ENCODE results near the gene HDAC10. TPM values are rescaled to one million over a fixed set of nuclear protein-coding genes. Genes with fewer than 3 reads are reported as not detected.

Gene HDAC10
- total RNA-seq, 1 experiment from 2014 or later, result 52.9 TPM

GRCh38 chr22:50220603-50221409 is 30.3 kb downstream of the HDAC10 start:
- H3K4me1 Mint-ChIP-seq (ENCODE audit: low read depth, unreplicated experiment), result no peaks in the 10 kb centered on the region
- no peak for DNase-seq
- H3K36me3 Mint-ChIP-seq (ENCODE audit: insufficient read depth, unreplicated experiment), result peaks cover 75% of the 10 kb centered on the region
- no TSS peak for BruUV-seq (replicated peaks)
- H3K27me3 Mint-ChIP-seq (ENCODE audit: unreplicated experiment), result no peaks in the 10 kb centered on the region
- CTCF ChIA-PET, result no interaction called here
- no peak overlapping the region for H3K4me3 Mint-ChIP-seq (ENCODE audit: low read depth, unreplicated experiment)
- TF ChIP-seq, protein P1, sequence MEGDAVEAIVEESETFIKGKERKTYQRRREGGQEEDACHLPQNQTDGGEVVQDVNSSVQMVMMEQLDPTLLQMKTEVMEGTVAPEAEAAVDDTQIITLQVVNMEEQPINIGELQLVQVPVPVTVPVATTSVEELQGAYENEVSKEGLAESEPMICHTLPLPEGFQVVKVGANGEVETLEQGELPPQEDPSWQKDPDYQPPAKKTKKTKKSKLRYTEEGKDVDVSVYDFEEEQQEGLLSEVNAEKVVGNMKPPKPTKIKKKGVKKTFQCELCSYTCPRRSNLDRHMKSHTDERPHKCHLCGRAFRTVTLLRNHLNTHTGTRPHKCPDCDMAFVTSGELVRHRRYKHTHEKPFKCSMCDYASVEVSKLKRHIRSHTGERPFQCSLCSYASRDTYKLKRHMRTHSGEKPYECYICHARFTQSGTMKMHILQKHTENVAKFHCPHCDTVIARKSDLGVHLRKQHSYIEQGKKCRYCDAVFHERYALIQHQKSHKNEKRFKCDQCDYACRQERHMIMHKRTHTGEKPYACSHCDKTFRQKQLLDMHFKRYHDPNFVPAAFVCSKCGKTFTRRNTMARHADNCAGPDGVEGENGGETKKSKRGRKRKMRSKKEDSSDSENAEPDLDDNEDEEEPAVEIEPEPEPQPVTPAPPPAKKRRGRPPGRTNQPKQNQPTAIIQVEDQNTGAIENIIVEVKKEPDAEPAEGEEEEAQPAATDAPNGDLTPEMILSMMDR (IDR thresholded peaks at IDR 0.05; ENCODE audit: unreplicated experiment), result no peak
- no peak overlapping the region for H3K27ac Mint-ChIP-seq (ENCODE audit: unreplicated experiment)
- no peaks in the 10 kb centered on the region for H3K9me3 Mint-ChIP-seq (ENCODE audit: low read depth, unreplicated experiment)
- intact Hi-C loops (cut with micrococcal nuclease; ENCODE audit: unreplicated experiment), result no loop called here

GRCh38 chr22:50219800-50220602 is 31.1 kb downstream of the HDAC10 start:
- no peak for DNase-seq
- H3K36me3 Mint-ChIP-seq (ENCODE audit: insufficient read depth, unreplicated experiment), result peaks cover 80% of the 10 kb centered on the region
- no peak overlapping the region for H3K27ac Mint-ChIP-seq (ENCODE audit: unreplicated experiment)
- BruUV-seq (replicated peaks), result no TSS peak
- H3K4me1 Mint-ChIP-seq (ENCODE audit: low read depth, unreplicated experiment), result peaks cover 3% of the 10 kb centered on the region
- no peak overlapping the region for H3K4me3 Mint-ChIP-seq (ENCODE audit: low read depth, unreplicated experiment)
- no peaks in the 10 kb centered on the region for H3K27me3 Mint-ChIP-seq (ENCODE audit: unreplicated experiment)
- no peaks in the 10 kb centered on the region for H3K9me3 Mint-ChIP-seq (ENCODE audit: low read depth, unreplicated experiment)
- CTCF ChIA-PET, result no interaction called here
- TF ChIP-seq, protein P1 (IDR thresholded peaks at IDR 0.05; ENCODE audit: unreplicated experiment), result no peak
- intact Hi-C loops (cut with micrococcal nuclease; ENCODE audit: unreplicated experiment), result no loop called here

DNA sequence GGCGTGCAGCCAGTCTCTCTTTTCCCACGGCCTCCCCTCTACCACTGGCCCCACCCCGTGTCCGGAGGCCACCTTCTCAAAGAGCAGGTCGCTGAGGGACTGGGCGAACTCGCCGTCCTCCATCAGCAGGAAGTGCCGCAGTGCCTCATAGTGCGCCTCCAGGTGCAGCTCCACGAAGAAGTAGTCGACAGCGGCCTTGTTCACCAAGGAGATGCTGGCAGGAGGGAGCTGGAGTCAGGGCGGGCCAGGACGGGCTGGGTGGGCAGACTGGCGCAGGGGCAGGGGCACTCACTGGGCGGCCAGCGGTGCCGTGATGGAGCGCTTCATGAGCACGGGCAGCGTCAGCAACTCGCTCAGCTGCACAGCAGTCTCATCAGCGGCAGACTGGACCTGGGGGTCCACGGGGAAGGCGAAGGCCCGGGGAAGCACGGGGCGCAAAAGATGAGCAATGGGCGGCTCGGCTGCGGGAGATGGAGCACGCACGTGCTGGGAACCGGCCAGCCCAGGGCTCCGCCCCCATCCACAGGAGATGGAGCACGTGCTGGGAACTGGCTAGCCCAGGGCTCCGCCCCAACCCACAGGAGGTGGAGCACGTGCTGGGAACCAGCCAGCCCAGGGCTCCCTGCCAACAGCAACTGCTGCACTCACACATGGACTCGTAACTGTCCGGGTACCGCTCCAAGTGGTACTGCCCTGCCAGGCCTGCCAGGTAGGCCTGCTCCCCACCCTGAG is 31.9 kb downstream of the HDAC10 start:
- no peak overlapping the region for H3K27ac Mint-ChIP-seq (ENCODE audit: unreplicated experiment)
- H3K4me3 Mint-ChIP-seq (ENCODE audit: low read depth, unreplicated experiment), result no peak overlapping the region
- peaks cover 8% of the 10 kb centered on the region for H3K4me1 Mint-ChIP-seq (ENCODE audit: low read depth, unreplicated experiment)
- H3K9me3 Mint-ChIP-seq (ENCODE audit: low read depth, unreplicated experiment), result no peaks in the 10 kb centered on the region
- H3K36me3 Mint-ChIP-seq (ENCODE audit: insufficient read depth, unreplicated experiment), result peaks cover 85% of the 10 kb centered on the region
- CTCF ChIA-PET, result no interaction called here
- no peaks in the 10 kb centered on the region for H3K27me3 Mint-ChIP-seq (ENCODE audit: unreplicated experiment)
- TF ChIP-seq, protein P1 (IDR thresholded peaks at IDR 0.05; ENCODE audit: unreplicated experiment), result no peak
- no TSS peak for BruUV-seq (replicated peaks)
- intact Hi-C loops (cut with micrococcal nuclease; ENCODE audit: unreplicated experiment), result no loop called here
- DNase-seq, result no peak

GRCh38 chr22:50218153-50218995 is 32.7 kb downstream of the HDAC10 start:
- DNase-seq, result no peak
- Mint-ChIP-seq H3K9me3 (ENCODE audit: low read depth, unreplicated experiment) (no peaks in the 10 kb centered on the region), H3K4me3 (ENCODE audit: low read depth, unreplicated experiment) (no peak overlapping the region), H3K27me3 (ENCODE audit: unreplicated experiment) (no peaks in the 10 kb centered on the region), H3K36me3 (ENCODE audit: insufficient read depth, unreplicated experiment) (peaks cover 85% of the 10 kb centered on the region), H3K27ac (ENCODE audit: unreplicated experiment) (no peak overlapping the region), H3K4me1 (ENCODE audit: low read depth, unreplicated experiment) (peaks cover 8% of the 10 kb centered on the region)
- TF ChIP-seq, protein P1 (IDR thresholded peaks at IDR 0.05; ENCODE audit: unreplicated experiment), result no peak
- CTCF ChIA-PET, result no interaction called here
- intact Hi-C loops (cut with micrococcal nuclease; ENCODE audit: unreplicated experiment), result no loop called here
- no TSS peak for BruUV-seq (replicated peaks)
